ENCODE data around the gene B3GALT6. TPM values are rescaled to one million over a fixed set of nuclear protein-coding genes. Genes with fewer than 3 reads are reported as not detected.

The B3GALT6 gene
- total RNA-seq, 1 donor from 2014 or later = 43.2 TPM

GRCh38 chr1:1231400-1232207, 433 bp upstream of the B3GALT6 start, which contains the start of gene SDF4:
Gene SDF4, minus strand, starts transcription at chr1:1232001. Its CDS starts 3,229 bp downstream, at chr1:1228772.
- H3K36me3 Mint-ChIP-seq (ENCODE audit: low read depth, unreplicated experiment) = peaks cover 11% of the 10 kb centered on the region
- H3K4me1 Mint-ChIP-seq (ENCODE audit: unreplicated experiment) = peaks cover 22% of the 10 kb centered on the region
- TF ChIP-seq, protein P1, sequence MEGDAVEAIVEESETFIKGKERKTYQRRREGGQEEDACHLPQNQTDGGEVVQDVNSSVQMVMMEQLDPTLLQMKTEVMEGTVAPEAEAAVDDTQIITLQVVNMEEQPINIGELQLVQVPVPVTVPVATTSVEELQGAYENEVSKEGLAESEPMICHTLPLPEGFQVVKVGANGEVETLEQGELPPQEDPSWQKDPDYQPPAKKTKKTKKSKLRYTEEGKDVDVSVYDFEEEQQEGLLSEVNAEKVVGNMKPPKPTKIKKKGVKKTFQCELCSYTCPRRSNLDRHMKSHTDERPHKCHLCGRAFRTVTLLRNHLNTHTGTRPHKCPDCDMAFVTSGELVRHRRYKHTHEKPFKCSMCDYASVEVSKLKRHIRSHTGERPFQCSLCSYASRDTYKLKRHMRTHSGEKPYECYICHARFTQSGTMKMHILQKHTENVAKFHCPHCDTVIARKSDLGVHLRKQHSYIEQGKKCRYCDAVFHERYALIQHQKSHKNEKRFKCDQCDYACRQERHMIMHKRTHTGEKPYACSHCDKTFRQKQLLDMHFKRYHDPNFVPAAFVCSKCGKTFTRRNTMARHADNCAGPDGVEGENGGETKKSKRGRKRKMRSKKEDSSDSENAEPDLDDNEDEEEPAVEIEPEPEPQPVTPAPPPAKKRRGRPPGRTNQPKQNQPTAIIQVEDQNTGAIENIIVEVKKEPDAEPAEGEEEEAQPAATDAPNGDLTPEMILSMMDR (IDR thresholded peaks at IDR 0.05; ENCODE audit: unreplicated experiment) = peak; percentile 12
- peak within 1 kb of the TSS; percentile 88 for H3K27ac Mint-ChIP-seq (ENCODE audit: unreplicated experiment)
- H3K27me3 Mint-ChIP-seq (ENCODE audit: unreplicated experiment) = peaks cover 15% of the 10 kb centered on the region
- DNase-seq (ENCODE audit: low spot score) = peak; percentile 94
- H3K9me3 Mint-ChIP-seq (ENCODE audit: unreplicated experiment) = no peaks in the 10 kb centered on the region
- peak within 1 kb of the TSS; percentile 97 for H3K4me3 Mint-ChIP-seq (ENCODE audit: unreplicated experiment)

DNA sequence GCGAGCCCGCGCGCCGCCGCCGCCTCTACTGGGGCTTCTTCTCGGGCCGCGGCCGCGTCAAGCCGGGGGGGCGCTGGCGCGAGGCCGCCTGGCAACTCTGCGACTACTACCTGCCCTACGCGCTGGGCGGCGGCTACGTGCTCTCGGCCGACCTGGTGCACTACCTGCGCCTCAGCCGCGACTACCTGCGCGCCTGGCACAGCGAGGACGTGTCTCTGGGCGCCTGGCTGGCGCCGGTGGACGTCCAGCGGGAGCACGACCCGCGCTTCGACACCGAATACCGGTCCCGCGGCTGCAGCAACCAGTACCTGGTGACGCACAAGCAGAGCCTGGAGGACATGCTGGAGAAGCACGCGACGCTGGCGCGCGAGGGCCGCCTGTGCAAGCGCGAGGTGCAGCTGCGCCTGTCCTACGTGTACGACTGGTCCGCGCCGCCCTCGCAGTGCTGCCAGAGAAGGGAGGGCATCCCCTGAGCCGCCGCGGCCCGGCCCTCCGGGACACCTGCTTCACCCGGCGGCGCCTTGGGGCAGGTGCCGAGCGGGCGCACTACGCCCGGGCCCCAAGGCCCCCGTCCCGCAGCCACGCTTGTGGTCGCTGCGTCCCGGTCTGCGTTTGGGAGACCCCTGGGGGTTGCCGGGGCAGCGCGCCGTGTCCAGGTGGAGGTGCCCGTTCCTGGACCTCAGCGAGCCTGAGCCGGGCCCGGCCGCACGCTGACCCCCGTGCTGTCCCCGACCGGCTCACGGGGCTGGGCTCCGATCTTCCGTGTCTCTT, 944 bp downstream of the B3GALT6 start:
- Mint-ChIP-seq H3K4me3 (ENCODE audit: unreplicated experiment) (peak overlapping the region; percentile 84), H3K27me3 (ENCODE audit: unreplicated experiment) (peaks cover 15% of the 10 kb centered on the region), H3K4me1 (ENCODE audit: unreplicated experiment) (peaks cover 22% of the 10 kb centered on the region), H3K9me3 (ENCODE audit: unreplicated experiment) (no peaks in the 10 kb centered on the region), H3K36me3 (ENCODE audit: low read depth, unreplicated experiment) (peaks cover 11% of the 10 kb centered on the region), H3K27ac (ENCODE audit: unreplicated experiment) (peak overlapping the region; percentile 80)
- DNase-seq (ENCODE audit: low spot score) = no peak
- TF ChIP-seq, protein P1 (IDR thresholded peaks at IDR 0.05; ENCODE audit: unreplicated experiment) = no peak

GRCh38 chr1:1233567-1233892, 1.5 kb downstream of the B3GALT6 start:
- H3K4me3 Mint-ChIP-seq (ENCODE audit: unreplicated experiment) = peak overlapping the region; percentile 84
- H3K27me3 Mint-ChIP-seq (ENCODE audit: unreplicated experiment) = peaks cover 14% of the 10 kb centered on the region
- no peak for DNase-seq (ENCODE audit: low spot score)
- peaks cover 22% of the 10 kb centered on the region for H3K4me1 Mint-ChIP-seq (ENCODE audit: unreplicated experiment)
- peaks cover 11% of the 10 kb centered on the region for H3K36me3 Mint-ChIP-seq (ENCODE audit: low read depth, unreplicated experiment)
- peak overlapping the region; percentile 80 for H3K27ac Mint-ChIP-seq (ENCODE audit: unreplicated experiment)
- TF ChIP-seq, protein P1 (IDR thresholded peaks at IDR 0.05; ENCODE audit: unreplicated experiment) = no peak
- no peaks in the 10 kb centered on the region for H3K9me3 Mint-ChIP-seq (ENCODE audit: unreplicated experiment)

DNA sequence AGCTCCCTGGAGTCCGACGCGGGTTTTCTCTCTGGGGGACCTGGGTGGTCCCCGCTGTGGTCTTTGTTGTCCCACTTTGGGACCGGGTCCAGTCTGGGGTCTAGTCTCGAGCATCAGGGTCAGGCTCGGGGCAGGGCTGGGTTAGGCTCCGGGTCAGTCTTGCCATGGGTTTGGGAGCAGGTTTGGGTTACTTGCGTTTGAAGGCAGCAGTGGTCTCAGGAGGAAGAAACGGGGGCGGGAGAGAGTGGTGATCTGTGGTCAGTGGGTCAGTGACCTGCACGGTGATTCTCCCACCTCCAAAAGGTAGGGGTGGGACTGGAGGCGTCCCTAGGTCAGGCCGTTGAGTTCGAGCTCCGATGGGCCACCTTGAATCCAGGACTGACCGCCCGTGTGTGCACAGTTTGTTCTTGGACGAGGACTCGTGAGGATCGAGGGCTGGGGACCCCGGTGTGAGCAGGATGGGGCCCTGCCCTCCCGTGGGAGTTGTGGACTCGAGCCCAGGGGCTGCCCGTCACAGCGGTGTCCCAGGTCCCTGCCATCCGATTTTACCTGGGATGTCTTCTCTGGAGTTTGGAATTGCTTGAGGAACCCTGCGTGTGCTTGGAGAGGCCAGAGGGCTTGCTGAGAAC, 2.3 kb downstream of the B3GALT6 start:
- Mint-ChIP-seq H3K4me1 (ENCODE audit: unreplicated experiment) (peaks cover 22% of the 10 kb centered on the region), H3K9me3 (ENCODE audit: unreplicated experiment) (no peaks in the 10 kb centered on the region), H3K4me3 (ENCODE audit: unreplicated experiment) (peak overlapping the region; percentile 28), H3K27ac (ENCODE audit: unreplicated experiment) (no peak overlapping the region), H3K36me3 (ENCODE audit: low read depth, unreplicated experiment) (peaks cover 11% of the 10 kb centered on the region), H3K27me3 (ENCODE audit: unreplicated experiment) (peaks cover 13% of the 10 kb centered on the region)
- DNase-seq (ENCODE audit: low spot score) = no peak
- TF ChIP-seq, protein P1 (IDR thresholded peaks at IDR 0.05; ENCODE audit: unreplicated experiment) = no peak

Data from endothelial cell (in vitro differentiated cells).